Sigmoid colon (tissue), 7 donors: ENCODE results near the gene KRTAP26-1. TPM values are rescaled to one million over a fixed set of nuclear protein-coding genes. Genes with fewer than 3 reads are reported as not detected.

Source experiments
- DNase-seq: peaks from one replicate; pipeline ENCODE4 v3.0.0-alpha.2; 2019
- H3K27ac ChIP-seq, 4 donors: fragments of 200-600 bp; sonication (generic); one replicate each; pipeline ENCODE4 v1.5.1; 2016 to 2019; ENCODE audit warnings: mild to moderate bottlenecking in 1 of 4
- H3K27me3 ChIP-seq, 3 donors: fragments of 200-600 bp; sonication (generic); one replicate each; pipeline ENCODE4 v1.5.1; 2019; ENCODE audit warnings: mild to moderate bottlenecking in 1 of 3
- H3K36me3 ChIP-seq, 4 donors: fragments of 200-600 bp; sonication (generic); one replicate each; pipeline ENCODE4 v1.5.1; 2016 to 2019
- H3K4me1 ChIP-seq, 4 donors: fragments of 200-600 bp; sonication (generic); one replicate each; pipeline ENCODE4 v1.5.1; 2017 to 2019
- H3K4me3 ChIP-seq, 4 donors: fragments of 200-600 bp; sonication (generic); one replicate each; pipeline ENCODE4 v1.5.1; 2017 to 2019; ENCODE audit warnings: mild to moderate bottlenecking in 2 of 4, moderate library complexity in 1 of 4
- H3K9me3 ChIP-seq, 4 donors: fragments of 200-600 bp in 3 of 4; sonication (generic) in 3 of 4; one replicate each; pipeline versions ENCODE4 v1.5.1 to v1.6.1; 2013 to 2019
- EP300 ChIP-seq, 4 donors: sonication (generic); formaldehyde crosslinking; IDR thresholded peaks; one replicate each; pipeline ENCODE4 v1.6.1; 2017; ENCODE audit warnings: antibody characterized with exemption in 4 of 4
- POLR2A ChIP-seq, 2 donors: fragments of 450-650 bp; IDR thresholded peaks; one replicate each; pipeline ENCODE4 v1.6.1; 2016; ENCODE audit warnings: antibody characterized with exemption in 2 of 2, mild to moderate bottlenecking in 2 of 2, moderate library complexity in 2 of 2
- POLR2AphosphoS5 ChIP-seq, 4 donors: sonication (generic); formaldehyde crosslinking; IDR thresholded peaks; one replicate each; pipeline ENCODE4 v1.6.1; 2017; ENCODE audit warnings: antibody characterized with exemption in 4 of 4
- WGBS, 2 donors: extraction: QIAGEN DNeasy Blood & Tissue Kit; methylation state at CpG; one replicate each; pipeline ENCODE4 v1.1.7; 2013; 5-methylcytosine and 5-hydroxymethylcytosine counted together
- intact Hi-C: fragments of 100-400 bp; cut with DNase I; formaldehyde crosslinking; loops from one replicate; pipeline ENCODE4 v1.15.1; 2023
- polyA plus RNA-seq, 3 donors: library from polyadenylated mRNA; stranded (reverse); fragments of 200-250 nt; gene quantifications; one replicate each; pipeline ENCODE4 v1.2.3, GENCODE V29; 2013
- total RNA-seq, 4 donors: library from RNA; depleted of rRNA; stranded (reverse); fragments of >200 nt; gene quantifications; one replicate each; pipeline ENCODE4 v1.1.0, GENCODE V29; 2016
- TF ChIP-seq, protein P1 (sequence below), 4 experiments: fragments of 450-650 bp in 3 of 4; fragments of 200-600 bp in 1 of 4; IDR thresholded peaks; one replicate each; pipeline ENCODE4 v1.5.1; 2016 to 2019; ENCODE audit warnings: antibody characterized with exemption in 4 of 4, mild to moderate bottlenecking in 3 of 4, moderate library complexity in 2 of 4
- donor health status: healthy with polysubstance abuse.
- donor health status: Bipolar disorder and iron deficiency.
- donor health status: healthy.

Gene KRTAP26-1
- total and polyA plus RNA-seq, 7 donors: not detected

- 92 to 93% methylated on average over 2 of the region's 2 CpGs for WGBS, 2 donors
- H3K27me3 ChIP-seq: no peaks in the 10 kb centered on the region
- H3K36me3 ChIP-seq: no peaks in the 10 kb centered on the region
- no peaks in the 10 kb centered on the region for H3K4me1 ChIP-seq
- intact Hi-C loops: no loop called here
- no peak overlapping the region for H3K4me3 ChIP-seq
- no peaks in the 10 kb centered on the region for H3K9me3 ChIP-seq
- no peak overlapping the region for H3K27ac ChIP-seq
- DNase-seq: no peak
- TF ChIP-seq POLR2A (IDR thresholded peaks at IDR 0.05) (no peak), POLR2AphosphoS5 (IDR thresholded peaks at IDR 0.05) (no peak)
These were observed 12.6 kb upstream of the KRTAP26-1 start for GRCh38 chr21:30332681-30333080.

DNA sequence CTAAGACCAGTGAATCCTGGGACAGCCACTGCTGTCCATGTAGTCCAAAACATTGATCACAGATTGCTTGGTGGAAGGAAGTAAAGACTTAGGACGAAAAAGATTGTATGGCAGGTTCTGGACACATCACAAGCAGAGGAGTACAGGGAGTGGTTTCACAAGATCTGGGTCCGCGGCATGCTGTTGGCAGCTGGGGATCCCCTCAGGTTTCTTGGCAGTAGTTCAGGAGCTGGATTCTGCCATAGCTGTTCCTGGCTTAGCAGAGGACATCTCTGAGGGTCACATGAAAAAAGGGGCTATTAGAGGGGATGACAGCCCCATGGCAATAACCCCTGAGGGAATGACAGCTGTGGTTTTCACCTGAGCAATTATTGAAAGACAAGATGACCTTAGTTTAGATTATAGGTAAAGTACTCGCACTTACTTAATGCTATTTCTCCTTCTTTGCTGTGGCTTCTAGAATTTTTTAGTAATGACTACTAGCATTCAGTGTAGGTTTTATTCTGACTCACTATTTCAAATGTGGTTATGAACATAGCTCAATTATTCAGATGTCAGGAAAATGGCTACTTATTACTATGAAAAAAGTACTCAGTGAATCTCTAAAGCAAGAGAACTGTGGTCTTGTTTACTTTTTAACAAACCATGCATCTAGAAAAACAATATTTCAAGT, 9.2 kb upstream of the KRTAP26-1 start:
- no peaks in the 10 kb centered on the region for H3K27me3 ChIP-seq
- WGBS, 2 donors: 79 to 85% methylated on average over 4 of the region's 4 CpGs
- no peak for TF ChIP-seq POLR2AphosphoS5 (IDR thresholded peaks at IDR 0.05)
- no peak for TF ChIP-seq EP300 (IDR thresholded peaks at IDR 0.05)
- no peak for TF ChIP-seq POLR2A (IDR thresholded peaks at IDR 0.05)
- TF ChIP-seq, protein P1, sequence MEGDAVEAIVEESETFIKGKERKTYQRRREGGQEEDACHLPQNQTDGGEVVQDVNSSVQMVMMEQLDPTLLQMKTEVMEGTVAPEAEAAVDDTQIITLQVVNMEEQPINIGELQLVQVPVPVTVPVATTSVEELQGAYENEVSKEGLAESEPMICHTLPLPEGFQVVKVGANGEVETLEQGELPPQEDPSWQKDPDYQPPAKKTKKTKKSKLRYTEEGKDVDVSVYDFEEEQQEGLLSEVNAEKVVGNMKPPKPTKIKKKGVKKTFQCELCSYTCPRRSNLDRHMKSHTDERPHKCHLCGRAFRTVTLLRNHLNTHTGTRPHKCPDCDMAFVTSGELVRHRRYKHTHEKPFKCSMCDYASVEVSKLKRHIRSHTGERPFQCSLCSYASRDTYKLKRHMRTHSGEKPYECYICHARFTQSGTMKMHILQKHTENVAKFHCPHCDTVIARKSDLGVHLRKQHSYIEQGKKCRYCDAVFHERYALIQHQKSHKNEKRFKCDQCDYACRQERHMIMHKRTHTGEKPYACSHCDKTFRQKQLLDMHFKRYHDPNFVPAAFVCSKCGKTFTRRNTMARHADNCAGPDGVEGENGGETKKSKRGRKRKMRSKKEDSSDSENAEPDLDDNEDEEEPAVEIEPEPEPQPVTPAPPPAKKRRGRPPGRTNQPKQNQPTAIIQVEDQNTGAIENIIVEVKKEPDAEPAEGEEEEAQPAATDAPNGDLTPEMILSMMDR (IDR thresholded peaks at IDR 0.05): no peak
- no peak overlapping the region for H3K27ac ChIP-seq
- no peak overlapping the region for H3K4me3 ChIP-seq
- intact Hi-C loops: no loop called here
- no peaks in the 10 kb centered on the region for H3K4me1 ChIP-seq
- H3K9me3 ChIP-seq: peaks cover 0 to 6% (median 0%) of the 10 kb centered on the region in 4 donors
- H3K36me3 ChIP-seq: no peaks in the 10 kb centered on the region
- no peak for DNase-seq

- Histone ChIP-seq H3K36me3 (no peaks in the 10 kb centered on the region), H3K9me3 (peaks cover 0 to 6% (median 0%) of the 10 kb centered on the region in 4 donors), H3K27ac (no peak overlapping the region), H3K27me3 (no peaks in the 10 kb centered on the region), H3K4me1 (no peaks in the 10 kb centered on the region), H3K4me3 (no peak overlapping the region)
- TF ChIP-seq EP300 (IDR thresholded peaks at IDR 0.05): no peak
- intact Hi-C loops: no loop called here
- DNase-seq: no peak
These were observed 6.3 kb upstream of the KRTAP26-1 start for GRCh38 chr21:30326390-30326789.

DNA sequence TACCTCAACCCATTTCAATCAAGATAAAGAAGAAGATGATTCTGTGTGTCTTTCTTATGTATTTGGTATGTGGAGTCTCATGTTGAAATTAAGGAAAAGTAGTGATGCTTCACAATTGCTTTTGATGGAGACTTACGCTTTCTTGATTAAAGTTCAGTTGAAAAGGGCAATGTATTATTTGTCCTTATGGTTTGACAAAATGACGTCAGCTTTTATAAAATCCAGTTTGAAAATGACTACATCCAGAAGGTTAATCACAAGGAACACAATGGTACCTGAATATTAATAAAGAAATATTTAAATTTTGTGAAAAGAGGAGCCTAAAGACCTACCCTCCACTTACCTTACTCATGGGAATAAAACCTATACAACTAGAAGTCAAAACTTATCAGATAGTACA, 4.4 kb downstream of the KRTAP26-1 start:
- WGBS, 2 donors: 90 to 92% methylated on average over 2 of the region's 2 CpGs
- intact Hi-C loops: no loop called here
- no peaks in the 10 kb centered on the region for H3K27me3 ChIP-seq

DNA sequence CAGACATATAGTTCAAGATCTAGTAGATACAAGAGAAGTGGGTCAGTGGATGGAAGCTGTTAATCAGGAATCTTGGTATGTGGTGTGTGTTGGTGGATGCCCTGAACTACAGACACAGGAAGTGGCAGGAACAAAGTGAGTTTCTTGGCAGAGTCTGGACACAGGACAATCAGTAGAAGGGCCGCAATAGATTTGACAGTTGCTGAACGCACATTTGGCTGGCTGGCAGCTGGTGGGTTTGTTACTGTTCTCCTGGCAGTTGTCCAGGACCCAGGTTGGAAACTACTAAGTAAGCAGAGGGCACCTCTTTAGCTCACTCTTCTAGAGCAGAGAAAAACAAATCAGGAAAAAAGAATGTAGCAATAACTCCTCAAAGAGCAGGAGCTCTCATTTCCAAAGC, 13.2 kb downstream of the KRTAP26-1 start:
- no peak overlapping the region for H3K27ac ChIP-seq
- peaks cover 0 to 1% (median 0%) of the 10 kb centered on the region in 4 donors for H3K9me3 ChIP-seq
- no peaks in the 10 kb centered on the region for H3K4me1 ChIP-seq
- H3K27me3 ChIP-seq: no peaks in the 10 kb centered on the region
- DNase-seq: no peak
- intact Hi-C loops: no loop called here
- H3K4me3 ChIP-seq: no peak overlapping the region
- TF ChIP-seq, protein P1 (IDR thresholded peaks at IDR 0.05): no peak
- TF ChIP-seq POLR2AphosphoS5 (IDR thresholded peaks at IDR 0.05) (no peak), EP300 (IDR thresholded peaks at IDR 0.05) (no peak), POLR2A (IDR thresholded peaks at IDR 0.05) (no peak)
- no peaks in the 10 kb centered on the region for H3K36me3 ChIP-seq
- WGBS, 2 donors: 61 to 83% methylated on average over 2 of the region's 2 CpGs

More for the DNA sequence above, 4.4 kb downstream of the KRTAP26-1 start:
- Histone ChIP-seq H3K36me3 (no peaks in the 10 kb centered on the region), H3K27ac (no peak overlapping the region), H3K4me3 (no peak overlapping the region), H3K9me3 (no peaks in the 10 kb centered on the region), H3K4me1 (no peaks in the 10 kb centered on the region)
- no peak for TF ChIP-seq EP300 (IDR thresholded peaks at IDR 0.05)
- TF ChIP-seq, protein P1 (IDR thresholded peaks at IDR 0.05): no peak
- TF ChIP-seq POLR2A (IDR thresholded peaks at IDR 0.05): no peak
- TF ChIP-seq POLR2AphosphoS5 (IDR thresholded peaks at IDR 0.05): no peak
- no peak for DNase-seq

DNA sequence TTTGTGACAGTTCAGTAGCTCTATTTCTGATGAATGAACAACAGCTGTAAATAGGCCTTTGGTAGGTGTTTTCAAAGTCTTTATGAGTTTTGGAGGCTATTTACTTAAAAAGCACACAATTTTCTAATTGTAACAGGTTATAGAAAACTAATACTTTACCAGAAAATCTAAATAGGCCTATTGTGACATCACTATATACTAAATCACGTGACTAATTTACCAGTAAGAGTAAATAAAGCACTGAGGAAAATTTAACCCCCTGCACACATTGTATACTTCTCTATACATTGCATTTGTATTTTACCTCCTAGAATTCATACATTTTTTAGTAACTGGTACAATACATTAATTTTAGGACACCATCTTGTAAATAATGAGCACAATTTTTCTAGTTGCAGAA, 15.0 kb downstream of the KRTAP26-1 start:
- 17 to 43% methylated on average over 1 of the region's 1 CpG for WGBS, 2 donors
- intact Hi-C loops: no loop called here
- DNase-seq: no peak
- Histone ChIP-seq H3K9me3 (peaks cover 0 to 1% (median 0%) of the 10 kb centered on the region in 4 donors), H3K27me3 (no peaks in the 10 kb centered on the region), H3K36me3 (no peaks in the 10 kb centered on the region), H3K27ac (no peak overlapping the region), H3K4me1 (no peaks in the 10 kb centered on the region), H3K4me3 (no peak overlapping the region)
- TF ChIP-seq EP300 (IDR thresholded peaks at IDR 0.05): no peak
- TF ChIP-seq POLR2AphosphoS5 (IDR thresholded peaks at IDR 0.05): no peak
- TF ChIP-seq, protein P1 (IDR thresholded peaks at IDR 0.05): no peak
- TF ChIP-seq POLR2A (IDR thresholded peaks at IDR 0.05): no peak
